GM12878 (cell line): Measurements from ENCODE around the gene UMAD1. TPM values are rescaled to one million over a fixed set of nuclear protein-coding genes. Genes with fewer than 3 reads are reported as not detected.

Experiments
- ATAC-seq: fragments of 200-7000 bp; cut with Tn5 transposase; 3 replicates; pipeline ENCODE4 v1.9.1; 2020; ENCODE audit warnings: mild to moderate bottlenecking, moderate library complexity
- BruUV-seq: library from RNA; stranded (reverse); fragments of 400-500 nt; replicated peaks from 2 replicates; lab custom pipeline; 2021; lab: Mats Ljungman, UMichigan
- CTCF ChIA-PET: fragments of 300-600 bp; sonication (Branson Sonifier 250); formaldehyde crosslinking; extraction: SDS; loops from one replicate; lab custom pipeline; 2021; ENCODE audit warnings: inconsistent platforms; lab: Yijun Ruan, JAX
- POLR2A ChIA-PET: fragments of 350-600 bp; formaldehyde crosslinking; extraction: SDS; loops from one replicate; lab custom pipeline; 2021; ENCODE audit warnings: inconsistent platforms; lab: Charles Lee
- RAD21 ChIA-PET: fragments of 300-600 bp; sonication (Branson Sonifier 250); formaldehyde crosslinking; loops from one replicate; lab custom pipeline; 2023; ENCODE audit warnings: antibody characterized with exemption; ENCODE audit not compliant: unreplicated experiment; lab: Charles Lee
- SMC1A ChIA-PET: fragments of 300-600 bp; sonication (Branson Sonifier 250); formaldehyde crosslinking; loops from one replicate; lab custom pipeline; 2023; ENCODE audit not compliant: unreplicated experiment, uncharacterized antibody; lab: Charles Lee
- DNase-seq: peaks from one replicate; pipeline ENCODE4 v3.0.0-alpha.2; 2011; ENCODE audit warnings: low read depth, low spot score
- FAIRE-seq: peaks from 3 replicates; lab custom pipeline; 2011; peaks lifted over from hg19 to GRCh38; lab: Jason Lieb, UNC
- H2AFZ ChIP-seq: 2 replicates; pipeline ENCODE4 v1.6.0; 2011; ENCODE audit warnings: low read depth, low read length, control low read depth; ENCODE audit not compliant: control insufficient read depth
- H3K27ac ChIP-seq: 2 replicates; pipeline ENCODE4 v1.5.1; 2011; ENCODE audit warnings: control low read depth; ENCODE audit not compliant: control insufficient read depth, insufficient read depth
- H3K27me3 ChIP-seq, 2 experiments: replicated peaks in 1 of 2; 2 replicates each; pipeline versions ENCODE4 v1.6.0 to v1.6.1; 2011; ENCODE audit warnings: low read length in 1 of 2; ENCODE audit not compliant: control insufficient read depth in 2 of 2, insufficient read depth in 2 of 2
- H3K36me3 ChIP-seq, 2 experiments: 2 replicates each; pipeline ENCODE4 v1.5.1; 2011; ENCODE audit warnings: low read length in 1 of 2; ENCODE audit not compliant: control insufficient read depth in 2 of 2, insufficient read depth in 2 of 2
- H3K4me1 ChIP-seq: 2 replicates; pipeline ENCODE4 v1.6.1; 2011; ENCODE audit warnings: mild to moderate bottlenecking, low read length, moderate library complexity, mixed read lengths; ENCODE audit not compliant: control insufficient read depth, insufficient read depth
- H3K4me2 ChIP-seq: 2 replicates; pipeline ENCODE4 v1.6.0; 2011; ENCODE audit warnings: control low read depth; ENCODE audit not compliant: control insufficient read depth, insufficient read depth
- H3K4me3 ChIP-seq: fragments of 200-600 bp; sonication (generic); 2 replicates; pipeline ENCODE4 v1.5.1; 2016
- H3K79me2 ChIP-seq: 2 replicates; pipeline ENCODE4 v1.6.0; 2011; ENCODE audit warnings: low read length; ENCODE audit not compliant: control insufficient read depth, insufficient read depth
- H3K9ac ChIP-seq: 2 replicates; pipeline ENCODE4 v1.8.0; 2011; ENCODE audit warnings: low read length, control low read depth, mixed read lengths; ENCODE audit not compliant: control insufficient read depth, insufficient read depth
- H3K9me3 ChIP-seq: replicated peaks from 3 replicates; pipeline ENCODE4 v1.5.1; 2011; ENCODE audit warnings: mild to moderate bottlenecking, low read length; ENCODE audit not compliant: control insufficient read depth, insufficient read depth
- H4K20me1 ChIP-seq: 2 replicates; pipeline ENCODE4 v1.6.0; 2011; ENCODE audit not compliant: control insufficient read depth, insufficient read depth
- BCL3 ChIP-seq: IDR thresholded peaks from 2 replicates; pipeline ENCODE4 v1.6.1; 2011; ENCODE audit warnings: borderline replicate concordance, low read depth, mild to moderate bottlenecking, moderate library complexity, low read length; ENCODE audit not compliant: insufficient read depth, poor library complexity, severe bottlenecking
- BMI1 ChIP-seq: fragments of 450-650 bp; IDR thresholded peaks from 2 replicates; pipeline ENCODE4 v1.6.1; 2016; ENCODE audit warnings: mild to moderate bottlenecking, moderate library complexity, borderline replicate concordance
- CBFB ChIP-seq: IDR thresholded peaks from 2 replicates; pipeline ENCODE4 v1.6.1; 2016; ENCODE audit warnings: antibody characterized with exemption, low read depth
- POLR2A ChIP-seq: IDR thresholded peaks from 2 replicates; pipeline ENCODE4 v1.6.1; 2011; ENCODE audit warnings: low read depth, mild to moderate bottlenecking, low read length
- POU2F2 ChIP-seq: IDR thresholded peaks from 3 replicates; pipeline ENCODE4 v1.6.1; 2011; ENCODE audit warnings: low read depth, mild to moderate bottlenecking, low read length, borderline replicate concordance
- RAD51 ChIP-seq: fragments of 450-650 bp; IDR thresholded peaks from 2 replicates; pipeline ENCODE4 v1.6.1; 2016; ENCODE audit warnings: moderate library complexity, mild to moderate bottlenecking, inconsistent platforms
- SMARCA5 ChIP-seq: fragments of 450-650 bp; IDR thresholded peaks from 2 replicates; pipeline ENCODE4 v1.6.1; 2017; ENCODE audit warnings: mild to moderate bottlenecking
- SRF ChIP-seq, 2 experiments: IDR thresholded peaks; 2 replicates each; pipeline ENCODE4 v1.6.1; 2011; ENCODE audit warnings: low read depth in 2 of 2, low read length in 2 of 2, mild to moderate bottlenecking in 1 of 2, moderate library complexity in 1 of 2
- TARDBP ChIP-seq: IDR thresholded peaks from 2 replicates; pipeline ENCODE4 v1.6.1; 2016; ENCODE audit warnings: borderline replicate concordance
- TCF3 ChIP-seq: IDR thresholded peaks from 2 replicates; pipeline ENCODE4 v1.6.1; 2012; ENCODE audit warnings: low read depth, mild to moderate bottlenecking, low read length, borderline replicate concordance; ENCODE audit not compliant: insufficient read depth
- ZNF384 ChIP-seq: IDR thresholded peaks from 2 replicates; pipeline ENCODE4 v1.6.1; 2012; ENCODE audit warnings: low read depth, mild to moderate bottlenecking, low read length, improper control_type of control experiment, borderline replicate concordance
- WGBS: methylation state at CpG from one replicate; pipeline ENCODE4 v1.1.6; 2016; ENCODE audit warnings: low lambda C conversion rate; ENCODE audit not compliant: insufficient replicate concordance, insufficient coverage; ENCODE audit errors: missing lambda C conversion rate; 5-methylcytosine and 5-hydroxymethylcytosine counted together
- in situ Hi-C: fragments of 300-500 bp; cut with MboI; formaldehyde crosslinking; loops from 9 replicates; pipeline ENCODE4 v1.14.3; 2018; ENCODE audit warnings: mixed read lengths
- intact Hi-C: fragments of 100-400 bp; cut with micrococcal nuclease; formaldehyde crosslinking; loops from one replicate; pipeline ENCODE4 v1.14.2; 2022; ENCODE audit not compliant: unreplicated experiment
- polyA plus RNA-seq, 11 experiments: library from polyadenylated mRNA; depleted of rRNA in 4 of 11; unstranded in 6 of 11; stranded (reverse) in 5 of 11; fragments of >200 nt; fragmentation: Nextera tagmentation in 4 of 11; fragmentation: Illumina TruSeq in 1 of 11; extraction: Ambion mirVana in 4 of 11; extraction: Trizol in 1 of 11; gene quantifications; 1 replicate in 1 of 11; 2 replicates in 10 of 11; pipeline versions ENCODE4 v1.2.1 to v1.2.3, GENCODE V29; 2011 to 2016; ENCODE audit warnings: inconsistent platforms in 2 of 11, missing spikeins in 2 of 11, low read depth in 1 of 11
- total RNA-seq, 4 experiments: library from RNA; depleted of rRNA in 3 of 4; stranded (reverse); fragments of >200 nt in 3 of 4; fragmentation: Illumina TruSeq in 1 of 4; extraction: Trizol in 1 of 4; gene quantifications; 2 replicates each; pipeline versions ENCODE4 v1.2.1 to v1.2.3, GENCODE V29; 2013 to 2021

UMAD1 gene
- total and polyA plus RNA-seq, 10 of the 15 experiments (the other 5 are each of a cell fraction or from before 2014, with no cell fraction given) = 6.0 to 28.6 (median 9.3) TPM

- POLR2A ChIA-PET = no interaction called here
- CTCF ChIA-PET = no interaction called here
- H3K9ac ChIP-seq = no peak overlapping the region
- no peak overlapping the region for H3K27ac ChIP-seq
- no peaks in the 10 kb centered on the region for H3K36me3 ChIP-seq
- RAD21 ChIA-PET = no interaction called here
- H3K4me3 ChIP-seq = no peak overlapping the region
- H3K9me3 ChIP-seq = peaks cover 3% of the 10 kb centered on the region
- no peak for TF ChIP-seq SMARCA5
- TF ChIP-seq CBFB = no peak
- no peak for TF ChIP-seq BMI1
- no peak for TF ChIP-seq POLR2A
- no peak for TF ChIP-seq BCL3
- TF ChIP-seq TARDBP = no peak
- no peak for TF ChIP-seq SRF (IDR thresholded peaks at IDR 0.05; ENCODE audit: low read depth in 2 of 2, low read length in 2 of 2)
- no peak for TF ChIP-seq TCF3
- TF ChIP-seq ZNF384 = no peak
- TF ChIP-seq POU2F2 = no peak
- TF ChIP-seq RAD51 = no peak
- in situ Hi-C loops (no loop called here), intact Hi-C loops (no loop called here)
- SMC1A ChIA-PET = interaction anchor here (0.7 kb wide), 2 partner anchors 52 to 61 kb away, joined by 3 read pairs; no protein-coding TSS in a partner anchor
- H3K27me3 ChIP-seq = no peaks in the 10 kb centered on the region
- no peaks in the 10 kb centered on the region for H3K4me1 ChIP-seq
- WGBS = 100% methylated on average over 2 of the region's 2 CpGs
- H2AFZ ChIP-seq = no peak overlapping the region
- FAIRE-seq (no peak), DNase-seq (no peak), ATAC-seq (no peak)
- BruUV-seq = no TSS peak
- H3K79me2 ChIP-seq = no peaks in the 10 kb centered on the region
- no peaks in the 10 kb centered on the region for H4K20me1 ChIP-seq
- H3K4me2 ChIP-seq = no peak overlapping the region
Measured at GRCh38 chr7:7902845-7903244, 262.3 kb downstream of the UMAD1 start.
